Fibroblast of peridontal ligament (primary cell): Measurements from ENCODE around the gene SLC35F3.

Experiments used
- DNase-seq: peaks from one replicate; pipeline ENCODE4 v3.0.0-alpha.2; 2010; ENCODE audit errors: extremely low read depth

Gene SLC35F3

GRCh38 chr1:234256359-234256758 is 351.9 kb downstream of the SLC35F3 start:
- DNase-seq = peak; percentile 1

- no peak for DNase-seq
These were observed 353.6 kb downstream of the SLC35F3 start for GRCh38 chr1:234258071-234258470.

- DNase-seq = no peak
These were observed 356.1 kb downstream of the SLC35F3 start for GRCh38 chr1:234260578-234260977.

GRCh38 chr1:234261545-234261944 is 357.1 kb downstream of the SLC35F3 start:
- DNase-seq = no peak

- DNase-seq = no peak
These were observed 357.7 kb downstream of the SLC35F3 start for GRCh38 chr1:234262007-234262753.

GRCh38 chr1:234262754-234263105 is 358.3 kb downstream of the SLC35F3 start:
- DNase-seq = no peak

GRCh38 chr1:234264832-234265231 is 360.4 kb downstream of the SLC35F3 start:
- DNase-seq = no peak

GRCh38 chr1:234265321-234265720 is 360.8 kb downstream of the SLC35F3 start:
- no peak for DNase-seq

- no peak for DNase-seq
These were observed 361.4 kb downstream of the SLC35F3 start for GRCh38 chr1:234265861-234266260.

- DNase-seq = no peak
These were observed 365.6 kb downstream of the SLC35F3 start for GRCh38 chr1:234270093-234270492.

GRCh38 chr1:234270581-234271242 is 366.2 kb downstream of the SLC35F3 start:
- no peak for DNase-seq

- DNase-seq = no peak
These were observed 366.7 kb downstream of the SLC35F3 start for GRCh38 chr1:234271243-234271606.

GRCh38 chr1:234272656-234273312 is 368.3 kb downstream of the SLC35F3 start:
- DNase-seq = no peak

GRCh38 chr1:234273981-234274380 is 369.5 kb downstream of the SLC35F3 start:
- DNase-seq = no peak

GRCh38 chr1:234276151-234276788 is 371.8 kb downstream of the SLC35F3 start:
- DNase-seq = no peak

- no peak for DNase-seq
These were observed 372.8 kb downstream of the SLC35F3 start for GRCh38 chr1:234277161-234277868.

GRCh38 chr1:234279021-234279420 is 374.5 kb downstream of the SLC35F3 start:
- DNase-seq = no peak

- no peak for DNase-seq
These were observed 376.0 kb downstream of the SLC35F3 start for GRCh38 chr1:234280500-234280899.

- no peak for DNase-seq
These were observed 377.5 kb downstream of the SLC35F3 start for GRCh38 chr1:234281826-234282489.

- no peak for DNase-seq
These were observed 381.7 kb downstream of the SLC35F3 start for GRCh38 chr1:234286206-234286605.

GRCh38 chr1:234288946-234289345 is 384.5 kb downstream of the SLC35F3 start:
- no peak for DNase-seq
